ENCODE results near the gene AGXT.

DNA sequence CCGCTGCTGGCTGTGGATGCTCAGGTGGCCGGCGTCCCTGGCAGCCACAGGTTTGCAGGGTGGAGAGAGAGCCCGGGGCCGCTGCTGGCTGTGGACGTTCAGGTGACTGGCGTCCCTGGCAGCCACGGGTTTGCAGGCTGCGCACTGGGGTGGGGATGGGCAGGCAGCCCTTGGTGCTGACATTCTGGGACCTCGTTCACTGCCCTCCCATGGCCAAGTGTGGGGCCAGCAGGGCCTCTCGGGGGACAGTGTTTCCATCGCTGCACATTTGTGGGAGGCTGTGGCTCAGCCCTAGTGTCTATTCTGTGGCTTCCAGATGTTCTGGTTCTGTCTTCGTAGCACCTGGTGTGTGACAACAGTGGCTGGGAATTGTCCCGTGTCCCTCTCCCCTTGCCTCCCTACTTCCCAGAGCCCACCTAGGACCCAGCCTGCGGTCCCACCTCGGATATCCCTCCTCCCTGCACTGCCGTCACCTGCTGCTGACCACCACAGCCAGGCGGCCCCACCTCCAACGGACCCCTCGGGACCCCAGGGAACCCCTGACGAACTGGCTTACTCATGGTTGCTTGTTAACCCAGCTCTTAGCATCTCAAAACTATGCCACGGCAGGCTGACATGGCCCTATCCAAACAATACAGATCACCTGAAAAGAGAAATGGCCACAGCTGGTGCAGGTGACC lies 38.4 kb downstream of the AGXT start:
- TF ChIP-seq POLR2A (IDR thresholded peaks at IDR 0.05; ENCODE audit: low read length) (no peak), GATA1 (IDR thresholded peaks at IDR 0.05; ENCODE audit: low read depth, low read length) (no peak)
